ENCODE data around the gene ENGASE. TPM values are rescaled to one million over a fixed set of nuclear protein-coding genes. Genes with fewer than 3 reads are reported as not detected.

The ENGASE gene
- total RNA-seq, 4 donors from 2014 or later, result 8.3 to 46.5 (median 16.2) TPM

DNA sequence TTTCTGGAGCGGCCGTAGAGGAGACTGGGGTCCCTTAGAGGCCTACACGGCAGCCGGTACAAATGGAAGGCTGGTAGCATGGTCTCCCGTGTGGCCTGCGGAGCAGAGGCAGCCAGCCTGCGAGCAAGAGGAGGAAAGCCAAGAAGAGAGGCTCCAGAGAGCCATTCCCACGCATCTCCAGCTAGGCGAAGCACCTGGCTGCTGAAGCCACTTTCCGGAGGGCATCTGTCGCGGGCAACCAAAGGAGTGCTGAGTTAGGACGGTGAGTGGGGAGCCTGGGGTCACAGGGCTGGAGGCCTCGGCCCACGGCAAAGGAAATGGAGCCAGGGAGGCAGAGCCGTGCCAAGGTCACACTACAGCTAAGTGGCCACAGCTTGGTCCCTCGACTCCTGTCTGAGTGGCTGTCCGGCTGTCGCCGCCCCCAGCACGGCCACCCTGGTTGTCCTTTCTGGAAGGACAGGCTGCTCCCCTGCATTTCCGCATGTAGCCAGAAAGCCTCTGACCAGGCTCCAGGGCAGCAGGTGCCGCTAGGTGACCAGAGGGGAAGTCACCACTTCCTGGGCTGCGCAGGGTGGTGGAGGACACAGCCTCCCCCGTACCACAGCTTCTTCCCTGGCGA, 33.7 kb downstream of the ENGASE start:
- peaks cover 47% of the 10 kb centered on the region for H3K27me3 ChIP-seq
- WGBS, 2 donors (ENCODE audit: low coverage in 1 of 2), result no CpG with 5 or more reads among the region's 26 CpGs
- no peaks in the 10 kb centered on the region for H3K4me1 ChIP-seq
- no peak overlapping the region for H3K27ac ChIP-seq
- ATAC-seq, result no peak
- no peaks in the 10 kb centered on the region for H3K9me3 ChIP-seq
- TF ChIP-seq, protein P1, sequence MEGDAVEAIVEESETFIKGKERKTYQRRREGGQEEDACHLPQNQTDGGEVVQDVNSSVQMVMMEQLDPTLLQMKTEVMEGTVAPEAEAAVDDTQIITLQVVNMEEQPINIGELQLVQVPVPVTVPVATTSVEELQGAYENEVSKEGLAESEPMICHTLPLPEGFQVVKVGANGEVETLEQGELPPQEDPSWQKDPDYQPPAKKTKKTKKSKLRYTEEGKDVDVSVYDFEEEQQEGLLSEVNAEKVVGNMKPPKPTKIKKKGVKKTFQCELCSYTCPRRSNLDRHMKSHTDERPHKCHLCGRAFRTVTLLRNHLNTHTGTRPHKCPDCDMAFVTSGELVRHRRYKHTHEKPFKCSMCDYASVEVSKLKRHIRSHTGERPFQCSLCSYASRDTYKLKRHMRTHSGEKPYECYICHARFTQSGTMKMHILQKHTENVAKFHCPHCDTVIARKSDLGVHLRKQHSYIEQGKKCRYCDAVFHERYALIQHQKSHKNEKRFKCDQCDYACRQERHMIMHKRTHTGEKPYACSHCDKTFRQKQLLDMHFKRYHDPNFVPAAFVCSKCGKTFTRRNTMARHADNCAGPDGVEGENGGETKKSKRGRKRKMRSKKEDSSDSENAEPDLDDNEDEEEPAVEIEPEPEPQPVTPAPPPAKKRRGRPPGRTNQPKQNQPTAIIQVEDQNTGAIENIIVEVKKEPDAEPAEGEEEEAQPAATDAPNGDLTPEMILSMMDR (IDR thresholded peaks at IDR 0.05), result no peak
- TF ChIP-seq EP300 (IDR thresholded peaks at IDR 0.05), result no peak
- no peak for TF ChIP-seq POLR2AphosphoS5 (IDR thresholded peaks at IDR 0.05)
- TF ChIP-seq POLR2A (IDR thresholded peaks at IDR 0.05), result no peak
- H3K4me3 ChIP-seq, result no peak overlapping the region
- H3K36me3 ChIP-seq, result no peaks in the 10 kb centered on the region

DNA sequence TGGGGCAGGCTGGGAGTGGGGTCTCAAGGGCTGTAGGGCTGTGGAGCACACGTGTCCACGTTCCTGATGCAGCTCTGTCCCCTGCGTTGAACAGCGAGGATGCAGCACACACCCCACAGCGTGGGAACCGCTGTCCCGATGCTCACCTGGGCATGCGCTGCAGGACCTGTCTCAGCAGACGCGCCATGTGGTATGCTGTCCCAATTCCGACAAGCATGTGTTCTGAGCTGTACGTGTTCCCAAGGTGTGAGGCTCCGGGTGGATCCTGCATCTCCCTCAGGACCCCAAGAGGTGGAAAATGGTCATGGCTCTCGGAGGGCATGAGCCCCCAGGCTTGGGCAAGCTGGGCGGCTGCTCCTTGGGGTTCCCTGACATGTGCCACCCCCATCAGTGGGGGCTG, 34.2 kb downstream of the ENGASE start:
- ATAC-seq, result no peak
- TF ChIP-seq EP300 (IDR thresholded peaks at IDR 0.05) (no peak), POLR2A (IDR thresholded peaks at IDR 0.05) (no peak), POLR2AphosphoS5 (IDR thresholded peaks at IDR 0.05) (no peak)
- TF ChIP-seq, protein P1 (IDR thresholded peaks at IDR 0.05), result no peak
- 87 to 89% methylated on average over 3 to 10 of the region's 15 CpGs for WGBS, 2 donors (ENCODE audit: low coverage in 1 of 2)
- Histone ChIP-seq H3K27ac (no peak overlapping the region), H3K4me3 (no peak overlapping the region), H3K9me3 (no peaks in the 10 kb centered on the region), H3K36me3 (no peaks in the 10 kb centered on the region), H3K4me1 (no peaks in the 10 kb centered on the region), H3K27me3 (peaks cover 47% of the 10 kb centered on the region)

DNA sequence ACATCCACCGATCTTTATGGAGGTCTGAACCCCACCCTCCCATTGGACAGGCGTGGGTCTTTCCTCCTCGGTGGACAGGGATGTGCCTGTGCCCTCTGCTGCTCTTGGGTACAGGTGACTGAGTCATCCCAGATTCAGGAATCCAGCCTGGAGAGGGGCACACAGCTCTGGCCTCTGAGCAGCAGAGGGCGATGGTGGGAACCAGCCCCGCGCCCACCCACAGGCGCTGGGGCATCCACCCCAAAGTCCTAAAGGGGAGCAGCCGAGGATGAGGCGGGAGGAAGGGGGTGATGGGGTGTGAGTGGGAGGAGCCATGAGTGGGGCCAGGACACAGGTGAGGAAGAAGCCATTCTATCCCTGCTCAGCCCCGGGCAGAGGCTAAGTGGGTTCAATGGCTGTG, 35.0 kb downstream of the ENGASE start:
- no peaks in the 10 kb centered on the region for H3K36me3 ChIP-seq
- WGBS, 2 donors (ENCODE audit: low coverage in 1 of 2), result no CpG with 5 or more reads among the region's 10 CpGs

DNA sequence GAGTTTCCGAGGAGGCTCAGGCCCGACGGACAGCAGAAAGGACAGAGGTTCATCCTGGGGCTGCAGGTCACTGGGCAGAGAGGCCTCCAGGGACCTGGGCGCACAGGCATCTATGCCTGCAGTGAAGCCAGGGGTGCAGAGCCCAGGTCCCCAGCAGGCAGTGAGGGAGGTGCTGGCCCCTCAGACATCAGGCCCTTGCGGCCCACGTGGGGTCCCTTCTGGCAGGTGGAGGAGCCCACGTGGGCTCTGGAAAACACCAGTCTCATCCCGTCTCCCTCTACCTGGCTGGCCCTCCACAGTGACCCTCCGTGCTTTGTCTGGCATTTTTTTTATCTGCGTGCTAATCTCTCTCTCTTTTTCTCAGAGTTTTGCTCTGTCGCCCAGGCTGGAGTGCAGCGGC, 36.5 kb downstream of the ENGASE start:
- H3K4me3 ChIP-seq, result no peak overlapping the region
- TF ChIP-seq EP300 (IDR thresholded peaks at IDR 0.05) (no peak), POLR2A (IDR thresholded peaks at IDR 0.05) (no peak), POLR2AphosphoS5 (IDR thresholded peaks at IDR 0.05) (no peak)
- TF ChIP-seq, protein P1 (IDR thresholded peaks at IDR 0.05), result no peak
- peaks cover 30% of the 10 kb centered on the region for H3K27me3 ChIP-seq
- WGBS, 2 donors (ENCODE audit: low coverage in 1 of 2), result 80 to 100% methylated on average over 2 to 5 of the region's 12 CpGs
- no peaks in the 10 kb centered on the region for H3K9me3 ChIP-seq
- H3K36me3 ChIP-seq, result no peaks in the 10 kb centered on the region
- ATAC-seq, result no peak
- peaks cover 0 to 14% (median 0%) of the 10 kb centered on the region in 3 donors for H3K4me1 ChIP-seq
- H3K27ac ChIP-seq, result no peak overlapping the region

More for the DNA sequence above, 35.0 kb downstream of the ENGASE start:
- H3K4me1 ChIP-seq, result peaks cover 0 to 6% (median 0%) of the 10 kb centered on the region in 3 donors
- no peak overlapping the region for H3K4me3 ChIP-seq
- no peak overlapping the region for H3K27ac ChIP-seq
- H3K27me3 ChIP-seq, result peaks cover 40% of the 10 kb centered on the region
- ATAC-seq, result no peak
- TF ChIP-seq, protein P1 (IDR thresholded peaks at IDR 0.05), result no peak
- TF ChIP-seq EP300 (IDR thresholded peaks at IDR 0.05), result no peak
- H3K9me3 ChIP-seq, result no peaks in the 10 kb centered on the region

DNA sequence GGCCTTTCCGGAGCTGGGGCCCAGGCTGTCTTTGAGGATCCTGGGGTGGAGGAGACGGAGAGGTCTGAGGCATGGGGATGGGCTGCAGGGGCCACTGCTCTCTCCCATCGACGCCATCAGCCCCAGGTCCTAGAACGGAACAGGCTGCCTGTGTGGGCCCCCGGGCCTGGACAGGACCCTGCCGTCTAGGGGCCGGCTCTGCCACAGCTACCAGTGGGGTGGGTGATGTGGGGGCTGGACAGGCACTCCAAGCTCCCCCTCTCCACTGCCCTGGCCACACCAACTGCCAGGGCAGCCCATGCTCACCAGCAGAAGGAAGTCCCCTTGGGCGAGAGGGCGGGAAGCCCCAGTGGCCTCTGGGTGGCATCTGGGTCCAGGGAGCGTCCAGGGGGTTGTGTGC, 37.8 kb downstream of the ENGASE start:
- Histone ChIP-seq H3K4me1 (peaks cover 0 to 14% (median 0%) of the 10 kb centered on the region in 3 donors), H3K27ac (no peak overlapping the region), H3K9me3 (no peaks in the 10 kb centered on the region), H3K27me3 (peaks cover 44% of the 10 kb centered on the region), H3K36me3 (no peaks in the 10 kb centered on the region), H3K4me3 (no peak overlapping the region)
- 85% methylated on average over 4 of the region's 11 CpGs; no CpG with 5 or more reads in 1 of the 2 donors for WGBS, 2 donors (ENCODE audit: low coverage in 1 of 2)
- no peak for TF ChIP-seq EP300 (IDR thresholded peaks at IDR 0.05)
- no peak for TF ChIP-seq POLR2AphosphoS5 (IDR thresholded peaks at IDR 0.05)
- no peak for TF ChIP-seq POLR2A (IDR thresholded peaks at IDR 0.05)
- TF ChIP-seq, protein P1 (IDR thresholded peaks at IDR 0.05), result no peak
- no peak for ATAC-seq
